ENCODE measurements around the gene TXLNG. TPM values are rescaled to one million over a fixed set of nuclear protein-coding genes. Genes with fewer than 3 reads are reported as not detected.
"Not testable (repeated sequence)": the region's sequence is repeated elsewhere in the genome, so short reads cannot be mapped to it uniquely, and the experiment has no call there.

TXLNG gene
- total and polyA plus RNA-seq, 7 experiments from 2014 or later, result 11.9 to 23.1 (median 17.3) TPM

- POLR2A ChIA-PET, result no interaction called here
- H3K4me1 Mint-ChIP-seq, result peaks cover 4 to 23% (median 12%) of the 10 kb centered on the region in 7 donors
- DNase-seq (no peak), ATAC-seq (no peak)
- no peaks in the 10 kb centered on the region for H3K9me3 ChIP-seq (ENCODE audit: control insufficient read depth in 2 of 3, low read length in 3 of 3)
- no peaks in the 10 kb centered on the region for H3K27me3 Mint-ChIP-seq
- H3K4me3 Mint-ChIP-seq, result no peak overlapping the region
- H3K27ac Mint-ChIP-seq, result peak overlapping the region in 1 of 9 donors; percentile 38
- H3K36me3 Mint-ChIP-seq, result no peaks in the 10 kb centered on the region
- no peaks in the 10 kb centered on the region for H3K36me3 ChIP-seq (ENCODE audit: control insufficient read depth in 2 of 3, insufficient read depth in 3 of 3, low read length in 3 of 3)
- CTCF ChIA-PET, result no interaction called here
- H3K4me1 ChIP-seq (ENCODE audit: control insufficient read depth in 2 of 2, insufficient read depth in 2 of 2, low read length in 2 of 2), result peaks cover 0 to 3% of the 10 kb centered on the region in 2 donors
- H3K9me3 Mint-ChIP-seq, result no peaks in the 10 kb centered on the region
- no peak overlapping the region for H3K27ac ChIP-seq (ENCODE audit: low read depth, low read length)
- no peaks in the 10 kb centered on the region for H3K27me3 ChIP-seq (ENCODE audit: control insufficient read depth in 2 of 2, insufficient read depth in 2 of 2, low read length in 2 of 2)
- intact Hi-C loops (cut with micrococcal nuclease), result no loop called here
- H3K4me3 ChIP-seq (ENCODE audit: low read length), result no peak overlapping the region
These were observed 2.8 kb upstream of the TXLNG start for GRCh38 chrX:16783452-16783851.

- peaks cover 4 to 28% (median 12%) of the 10 kb centered on the region in 7 donors for H3K4me1 Mint-ChIP-seq
- ATAC-seq; CTCF ChIA-PET; H3K36me3 Mint-ChIP-seq; H3K9me3 ChIP-seq (ENCODE audit: control insufficient read depth in 2 of 3, low read length in 3 of 3); DNase-seq; H3K27ac ChIP-seq (ENCODE audit: low read depth, low read length); intact Hi-C loops (cut with micrococcal nuclease); H3K27me3 ChIP-seq (ENCODE audit: control insufficient read depth in 2 of 2, insufficient read depth in 2 of 2, low read length in 2 of 2); H3K36me3 ChIP-seq (ENCODE audit: control insufficient read depth in 2 of 3, insufficient read depth in 3 of 3, low read length in 3 of 3); H3K9me3 Mint-ChIP-seq; H3K4me3 Mint-ChIP-seq; POLR2A ChIA-PET; H3K4me1 ChIP-seq (ENCODE audit: control insufficient read depth in 2 of 2, insufficient read depth in 2 of 2, low read length in 2 of 2); H3K4me3 ChIP-seq (ENCODE audit: low read length); H3K27me3 Mint-ChIP-seq; H3K27ac Mint-ChIP-seq: not testable (repeated sequence)
These were observed 1.8 kb upstream of the TXLNG start for GRCh38 chrX:16784440-16784839.

DNA sequence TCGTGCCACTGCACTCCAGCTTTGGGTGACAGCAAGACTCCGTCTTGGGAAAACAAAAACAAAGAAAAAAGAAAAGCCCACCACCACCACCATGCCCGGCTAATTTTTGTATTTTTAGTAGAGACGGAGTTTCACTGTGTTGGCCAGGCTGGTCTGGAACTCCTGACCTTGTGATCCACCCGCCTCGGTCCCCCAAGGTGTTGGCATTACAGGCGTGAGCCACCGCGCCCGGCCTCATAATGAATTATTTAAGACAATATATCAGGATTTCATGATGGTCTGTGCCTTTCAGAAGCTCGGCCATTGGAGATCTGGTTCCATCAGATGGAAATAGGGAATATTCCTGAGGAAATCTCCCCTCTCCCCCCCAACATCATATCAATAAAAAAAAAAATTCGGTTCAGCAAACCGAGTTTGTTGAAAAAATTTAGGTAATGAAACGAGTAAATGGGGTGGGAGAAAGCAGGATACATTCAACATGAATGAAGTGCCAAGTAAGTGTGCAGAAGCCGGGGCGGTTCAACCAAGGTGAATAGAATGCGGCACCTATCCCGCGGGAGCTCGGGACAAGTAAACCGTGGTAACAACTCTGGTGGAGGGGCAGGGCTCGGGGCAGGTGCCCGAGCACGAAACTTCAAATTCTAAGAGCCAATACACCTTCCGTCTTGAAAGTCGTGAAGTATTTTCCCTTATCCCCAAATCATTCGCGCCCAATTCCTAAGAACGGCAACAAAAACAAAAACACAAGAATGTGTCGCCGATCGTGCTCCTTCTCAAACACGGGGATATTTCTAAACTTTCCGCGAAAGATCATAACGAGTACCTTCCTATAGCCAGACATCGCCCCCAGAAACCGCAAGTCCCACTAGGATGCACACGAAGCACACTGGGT lies 773 bp upstream of the TXLNG start:
- no peak for DNase-seq
- Histone ChIP-seq H3K27ac (ENCODE audit: low read depth, low read length) (peak overlapping the region; percentile 88), H3K36me3 (ENCODE audit: control insufficient read depth in 2 of 3, insufficient read depth in 3 of 3, low read length in 3 of 3) (peaks cover 0 to under 1% (median 0%) of the 10 kb centered on the region in 3 experiments), H3K4me1 (ENCODE audit: control insufficient read depth in 2 of 2, insufficient read depth in 2 of 2, low read length in 2 of 2) (peaks cover 0 to 3% of the 10 kb centered on the region in 2 donors), H3K4me3 (ENCODE audit: low read length) (peak overlapping the region; percentile 94), H3K9me3 (ENCODE audit: control insufficient read depth in 2 of 3, low read length in 3 of 3) (no peaks in the 10 kb centered on the region), H3K27me3 (ENCODE audit: control insufficient read depth in 2 of 2, insufficient read depth in 2 of 2, low read length in 2 of 2) (no peaks in the 10 kb centered on the region)
- H3K4me3 Mint-ChIP-seq, result peak overlapping the region; percentile 95 to 99 (median 97)
- peak overlapping the region; percentile 78 to 94 (median 90) for H3K27ac Mint-ChIP-seq
- H3K27me3 Mint-ChIP-seq, result no peaks in the 10 kb centered on the region
- CTCF ChIA-PET, result no interaction called here
- peaks cover 4 to 34% (median 12%) of the 10 kb centered on the region in 7 donors for H3K4me1 Mint-ChIP-seq
- H3K36me3 Mint-ChIP-seq, result no peaks in the 10 kb centered on the region
- intact Hi-C loops (cut with micrococcal nuclease), result loop anchor here (1.0 to 5.0 kb wide), 14 partner anchors 42 to 1912 kb away; partner anchors contain the start of genes PIGA (in 2 of the 2), RBBP7 (in 2 of the 2), SYAP1 (in 2 of the 2) and AP1S2 (in 1 of the 2)
- POLR2A ChIA-PET, result no interaction called here
- H3K9me3 Mint-ChIP-seq, result no peaks in the 10 kb centered on the region
- no peak for ATAC-seq

- Histone ChIP-seq H3K9me3 (ENCODE audit: control insufficient read depth in 2 of 3, low read length in 3 of 3) (no peaks in the 10 kb centered on the region), H3K36me3 (ENCODE audit: control insufficient read depth in 2 of 3, insufficient read depth in 3 of 3, low read length in 3 of 3) (peaks cover 0 to 8% (median 0%) of the 10 kb centered on the region in 3 experiments), H3K4me1 (ENCODE audit: control insufficient read depth in 2 of 2, insufficient read depth in 2 of 2, low read length in 2 of 2) (peaks cover 0 to 3% of the 10 kb centered on the region in 2 donors), H3K27me3 (ENCODE audit: control insufficient read depth in 2 of 2, insufficient read depth in 2 of 2, low read length in 2 of 2) (no peaks in the 10 kb centered on the region), H3K27ac (ENCODE audit: low read depth, low read length) (peak overlapping the region; percentile 88), H3K4me3 (ENCODE audit: low read length) (peak overlapping the region; percentile 94)
- peak; percentile 24 to 54 (median 46) for DNase-seq
- Mint-ChIP-seq H3K4me3 (peak overlapping the region; percentile 95 to 99 (median 97)), H3K4me1 (peaks cover 4 to 42% (median 12%) of the 10 kb centered on the region in 7 donors), H3K36me3 (peaks cover 0 to 8% (median 0%) of the 10 kb centered on the region in 5 donors), H3K9me3 (no peaks in the 10 kb centered on the region), H3K27me3 (no peaks in the 10 kb centered on the region), H3K27ac (peak overlapping the region in 8 of 9 donors; percentile 41 to 92 (median 90))
- ChIA-PET CTCF (no interaction called here), POLR2A (interaction anchor here (0.7 kb wide), 1 partner anchor 934 kb away, joined by 3 read pairs; no protein-coding TSS in a partner anchor)
- peak; percentile 26 for ATAC-seq
- intact Hi-C loops (cut with micrococcal nuclease), result loop anchor here (1.0 to 5.0 kb wide), 14 partner anchors 40 to 1914 kb away; partner anchors contain the start of genes PIGA (in 2 of the 2), RBBP7 (in 2 of the 2), SYAP1 (in 2 of the 2) and AP1S2 (in 1 of the 2)
These were observed 797 bp downstream of the TXLNG start for GRCh38 chrX:16786791-16787735.

- ChIA-PET CTCF (no interaction called here), POLR2A (no interaction called here)
- Histone ChIP-seq H3K4me1 (ENCODE audit: control insufficient read depth in 2 of 2, insufficient read depth in 2 of 2, low read length in 2 of 2) (peaks cover 0 to 3% of the 10 kb centered on the region in 2 donors), H3K27ac (ENCODE audit: low read depth, low read length) (no peak overlapping the region), H3K9me3 (ENCODE audit: control insufficient read depth in 2 of 3, low read length in 3 of 3) (no peaks in the 10 kb centered on the region), H3K27me3 (ENCODE audit: control insufficient read depth in 2 of 2, insufficient read depth in 2 of 2, low read length in 2 of 2) (no peaks in the 10 kb centered on the region), H3K36me3 (ENCODE audit: control insufficient read depth in 2 of 3, insufficient read depth in 3 of 3, low read length in 3 of 3) (peaks cover 0 to 8% (median 0%) of the 10 kb centered on the region in 3 experiments), H3K4me3 (ENCODE audit: low read length) (no peak overlapping the region)
- H3K27me3 Mint-ChIP-seq, result no peaks in the 10 kb centered on the region
- H3K27ac Mint-ChIP-seq, result peak overlapping the region in 1 of 9 donors; percentile 64
- ATAC-seq (no peak), DNase-seq (no peak)
- H3K4me1 Mint-ChIP-seq, result peaks cover 4 to 42% (median 12%) of the 10 kb centered on the region in 7 donors
- no peaks in the 10 kb centered on the region for H3K9me3 Mint-ChIP-seq
- intact Hi-C loops (cut with micrococcal nuclease), result loop anchor here in 1 of 2 donors (5.0 kb wide), 2 partner anchors 39 to 1639 kb away; partner anchors contain the start of gene CDKL5
- peaks cover 0 to 15% (median 0%) of the 10 kb centered on the region in 5 donors for H3K36me3 Mint-ChIP-seq
- peak overlapping the region in 6 of 10 donors; percentile 71 to 89 (median 76) for H3K4me3 Mint-ChIP-seq
These were observed 2.2 kb downstream of the TXLNG start for GRCh38 chrX:16788477-16788876.

DNA sequence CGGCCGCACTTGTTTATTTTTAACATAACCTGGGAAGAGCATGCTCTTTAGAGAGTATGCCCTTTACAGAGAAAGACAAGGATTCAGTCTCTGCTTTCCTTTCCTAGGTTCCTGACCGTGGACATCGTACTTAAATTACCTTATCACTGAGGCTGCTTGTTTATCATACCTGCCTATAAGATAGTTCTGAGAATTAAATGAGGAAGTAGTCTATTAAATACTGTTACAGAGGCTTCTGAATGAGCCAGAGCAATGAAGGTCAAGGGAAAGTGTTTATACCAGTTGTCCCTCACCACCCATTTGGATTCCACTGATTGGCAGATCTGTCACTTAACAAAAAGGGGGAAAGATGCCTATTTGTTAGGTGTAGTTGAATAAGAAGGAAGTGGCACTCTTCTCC lies 10.0 kb downstream of the TXLNG start:
- ATAC-seq (no peak), DNase-seq (no peak)
- intact Hi-C loops (cut with micrococcal nuclease), result no loop called here
- Mint-ChIP-seq H3K36me3 (peaks cover 0 to 46% (median 4%) of the 10 kb centered on the region in 5 donors), H3K4me1 (peaks cover 0 to 25% (median 5%) of the 10 kb centered on the region in 7 donors), H3K27ac (peak overlapping the region in 1 of 9 donors; percentile 14), H3K4me3 (no peak overlapping the region), H3K9me3 (no peaks in the 10 kb centered on the region), H3K27me3 (no peaks in the 10 kb centered on the region)
- Histone ChIP-seq H3K27me3 (ENCODE audit: control insufficient read depth in 2 of 2, insufficient read depth in 2 of 2, low read length in 2 of 2) (no peaks in the 10 kb centered on the region), H3K4me3 (ENCODE audit: low read length) (no peak overlapping the region), H3K36me3 (ENCODE audit: control insufficient read depth in 2 of 3, insufficient read depth in 3 of 3, low read length in 3 of 3) (peaks cover 0 to 6% (median 4%) of the 10 kb centered on the region in 3 experiments), H3K4me1 (ENCODE audit: control insufficient read depth in 2 of 2, insufficient read depth in 2 of 2, low read length in 2 of 2) (no peaks in the 10 kb centered on the region), H3K27ac (ENCODE audit: low read depth, low read length) (no peak overlapping the region), H3K9me3 (ENCODE audit: control insufficient read depth in 2 of 3, low read length in 3 of 3) (no peaks in the 10 kb centered on the region)
- ChIA-PET POLR2A (no interaction called here), CTCF (no interaction called here)

Measured in naive thymus-derived CD4-positive, alpha-beta T cell (primary cell).